ENCODE data around the gene ZNF672.

DNA sequence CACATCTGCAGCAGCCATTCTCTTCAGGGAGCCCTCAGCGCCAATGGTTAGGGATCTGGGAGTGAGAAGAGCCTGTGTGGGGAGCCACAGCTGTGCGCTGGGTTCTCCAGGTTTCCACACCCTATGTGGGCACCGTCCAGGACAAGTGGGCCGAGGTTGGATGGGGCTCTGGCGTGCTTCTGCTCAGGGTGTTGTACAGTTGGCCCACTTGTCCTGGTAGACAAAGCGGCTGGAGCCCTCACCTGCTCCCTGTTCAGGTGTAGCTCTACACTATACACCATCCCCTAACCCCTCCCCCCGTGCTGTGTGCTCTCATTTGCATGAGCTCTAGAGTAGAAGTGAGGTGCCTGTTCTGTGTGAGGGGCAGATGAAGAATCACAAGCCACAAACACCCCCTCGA, 24.5 kb upstream of the ZNF672 start:
- TF ChIP-seq NFIC (IDR thresholded peaks at IDR 0.05; ENCODE audit: low read length): no peak
- TF ChIP-seq, protein P1, sequence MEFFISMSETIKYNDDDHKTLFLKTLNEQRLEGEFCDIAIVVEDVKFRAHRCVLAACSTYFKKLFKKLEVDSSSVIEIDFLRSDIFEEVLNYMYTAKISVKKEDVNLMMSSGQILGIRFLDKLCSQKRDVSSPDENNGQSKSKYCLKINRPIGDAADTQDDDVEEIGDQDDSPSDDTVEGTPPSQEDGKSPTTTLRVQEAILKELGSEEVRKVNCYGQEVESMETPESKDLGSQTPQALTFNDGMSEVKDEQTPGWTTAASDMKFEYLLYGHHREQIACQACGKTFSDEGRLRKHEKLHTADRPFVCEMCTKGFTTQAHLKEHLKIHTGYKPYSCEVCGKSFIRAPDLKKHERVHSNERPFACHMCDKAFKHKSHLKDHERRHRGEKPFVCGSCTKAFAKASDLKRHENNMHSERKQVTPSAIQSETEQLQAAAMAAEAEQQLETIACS (CRISPR knock-in tag; IDR thresholded peaks at IDR 0.05): no peak
- no peak for TF ChIP-seq CBFB (CRISPR knock-in tag; IDR thresholded peaks at IDR 0.05)
- no peak for TF ChIP-seq TOE1 (CRISPR knock-in tag; IDR thresholded peaks at IDR 0.05)
- TF ChIP-seq, protein P2, sequence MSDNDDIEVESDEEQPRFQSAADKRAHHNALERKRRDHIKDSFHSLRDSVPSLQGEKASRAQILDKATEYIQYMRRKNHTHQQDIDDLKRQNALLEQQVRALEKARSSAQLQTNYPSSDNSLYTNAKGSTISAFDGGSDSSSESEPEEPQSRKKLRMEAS (IDR thresholded peaks at IDR 0.05): no peak
- TF ChIP-seq SIN3A (IDR thresholded peaks at IDR 0.05; ENCODE audit: borderline replicate concordance, low read depth, low read length): no peak
- TF ChIP-seq, protein P3, sequence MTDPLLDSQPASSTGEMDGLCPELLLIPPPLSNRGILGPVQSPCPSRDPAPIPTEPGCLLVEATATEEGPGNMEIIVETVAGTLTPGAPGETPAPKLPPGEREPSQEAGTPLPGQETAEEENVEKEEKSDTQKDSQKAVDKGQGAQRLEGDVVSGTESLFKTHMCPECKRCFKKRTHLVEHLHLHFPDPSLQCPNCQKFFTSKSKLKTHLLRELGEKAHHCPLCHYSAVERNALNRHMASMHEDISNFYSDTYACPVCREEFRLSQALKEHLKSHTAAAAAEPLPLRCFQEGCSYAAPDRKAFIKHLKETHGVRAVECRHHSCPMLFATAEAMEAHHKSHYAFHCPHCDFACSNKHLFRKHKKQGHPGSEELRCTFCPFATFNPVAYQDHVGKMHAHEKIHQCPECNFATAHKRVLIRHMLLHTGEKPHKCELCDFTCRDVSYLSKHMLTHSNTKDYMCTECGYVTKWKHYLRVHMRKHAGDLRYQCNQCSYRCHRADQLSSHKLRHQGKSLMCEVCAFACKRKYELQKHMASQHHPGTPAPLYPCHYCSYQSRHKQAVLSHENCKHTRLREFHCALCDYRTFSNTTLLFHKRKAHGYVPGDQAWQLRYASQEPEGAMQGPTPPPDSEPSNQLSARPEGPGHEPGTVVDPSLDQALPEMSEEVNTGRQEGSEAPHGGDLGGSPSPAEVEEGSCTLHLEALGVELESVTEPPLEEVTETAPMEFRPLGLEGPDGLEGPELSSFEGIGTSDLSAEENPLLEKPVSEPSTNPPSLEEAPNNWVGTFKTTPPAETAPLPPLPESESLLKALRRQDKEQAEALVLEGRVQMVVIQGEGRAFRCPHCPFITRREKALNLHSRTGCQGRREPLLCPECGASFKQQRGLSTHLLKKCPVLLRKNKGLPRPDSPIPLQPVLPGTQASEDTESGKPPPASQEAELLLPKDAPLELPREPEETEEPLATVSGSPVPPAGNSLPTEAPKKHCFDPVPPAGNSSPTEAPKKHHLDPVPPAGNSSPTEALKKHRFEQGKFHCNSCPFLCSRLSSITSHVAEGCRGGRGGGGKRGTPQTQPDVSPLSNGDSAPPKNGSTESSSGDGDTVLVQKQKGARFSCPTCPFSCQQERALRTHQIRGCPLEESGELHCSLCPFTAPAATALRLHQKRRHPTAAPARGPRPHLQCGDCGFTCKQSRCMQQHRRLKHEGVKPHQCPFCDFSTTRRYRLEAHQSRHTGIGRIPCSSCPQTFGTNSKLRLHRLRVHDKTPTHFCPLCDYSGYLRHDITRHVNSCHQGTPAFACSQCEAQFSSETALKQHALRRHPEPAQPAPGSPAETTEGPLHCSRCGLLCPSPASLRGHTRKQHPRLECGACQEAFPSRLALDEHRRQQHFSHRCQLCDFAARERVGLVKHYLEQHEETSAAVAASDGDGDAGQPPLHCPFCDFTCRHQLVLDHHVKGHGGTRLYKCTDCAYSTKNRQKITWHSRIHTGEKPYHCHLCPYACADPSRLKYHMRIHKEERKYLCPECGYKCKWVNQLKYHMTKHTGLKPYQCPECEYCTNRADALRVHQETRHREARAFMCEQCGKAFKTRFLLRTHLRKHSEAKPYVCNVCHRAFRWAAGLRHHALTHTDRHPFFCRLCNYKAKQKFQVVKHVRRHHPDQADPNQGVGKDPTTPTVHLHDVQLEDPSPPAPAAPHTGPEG (CRISPR knock-in tag; IDR thresholded peaks at IDR 0.05): no peak
- TF ChIP-seq, protein P4, sequence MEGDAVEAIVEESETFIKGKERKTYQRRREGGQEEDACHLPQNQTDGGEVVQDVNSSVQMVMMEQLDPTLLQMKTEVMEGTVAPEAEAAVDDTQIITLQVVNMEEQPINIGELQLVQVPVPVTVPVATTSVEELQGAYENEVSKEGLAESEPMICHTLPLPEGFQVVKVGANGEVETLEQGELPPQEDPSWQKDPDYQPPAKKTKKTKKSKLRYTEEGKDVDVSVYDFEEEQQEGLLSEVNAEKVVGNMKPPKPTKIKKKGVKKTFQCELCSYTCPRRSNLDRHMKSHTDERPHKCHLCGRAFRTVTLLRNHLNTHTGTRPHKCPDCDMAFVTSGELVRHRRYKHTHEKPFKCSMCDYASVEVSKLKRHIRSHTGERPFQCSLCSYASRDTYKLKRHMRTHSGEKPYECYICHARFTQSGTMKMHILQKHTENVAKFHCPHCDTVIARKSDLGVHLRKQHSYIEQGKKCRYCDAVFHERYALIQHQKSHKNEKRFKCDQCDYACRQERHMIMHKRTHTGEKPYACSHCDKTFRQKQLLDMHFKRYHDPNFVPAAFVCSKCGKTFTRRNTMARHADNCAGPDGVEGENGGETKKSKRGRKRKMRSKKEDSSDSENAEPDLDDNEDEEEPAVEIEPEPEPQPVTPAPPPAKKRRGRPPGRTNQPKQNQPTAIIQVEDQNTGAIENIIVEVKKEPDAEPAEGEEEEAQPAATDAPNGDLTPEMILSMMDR (CRISPR knock-in tag; IDR thresholded peaks at IDR 0.05): no peak
- TF ChIP-seq FOXP1 (IDR thresholded peaks at IDR 0.05): no peak
- no peak for TF ChIP-seq FOXP1 (CRISPR knock-in tag; IDR thresholded peaks at IDR 0.05)
- TF ChIP-seq MAFK (conservative IDR thresholded peaks at IDR 0.05 in 1 of 2, IDR thresholded peaks at IDR 0.05 in 1 of 2; ENCODE audit: low read length in 2 of 2): no peak
- TF ChIP-seq EP300 (IDR thresholded peaks at IDR 0.05; ENCODE audit: low read depth in 2 of 2, low read length in 2 of 2): no peak
- TF ChIP-seq EP300 (CRISPR knock-in tag; IDR thresholded peaks at IDR 0.05; ENCODE audit: borderline replicate concordance): no peak

Measured in HepG2 (cell line).